OCI-LY7 (cell line): ENCODE data around the gene RBM20. TPM values are rescaled to one million over a fixed set of nuclear protein-coding genes. Genes with fewer than 3 reads are reported as not detected.

Experiments
- BruUV-seq: library from RNA; stranded (reverse); fragments of 400-500 nt; replicated peaks from 2 replicates; lab custom pipeline; 2021; lab: Mats Ljungman, UMichigan
- CTCF ChIA-PET: fragments of 300-600 bp; sonication (Branson Sonifier 250); formaldehyde crosslinking; loops from one replicate; lab custom pipeline; 2022; ENCODE audit warnings: antibody characterized with exemption; ENCODE audit not compliant: unreplicated experiment; lab: Charles Lee
- POLR2A ChIA-PET: fragments of 300-600 bp; sonication (Branson Sonifier 250); formaldehyde crosslinking; loops from one replicate; lab custom pipeline; 2022; ENCODE audit warnings: antibody characterized with exemption; lab: Charles Lee
- DNase-seq: peaks from one replicate; pipeline ENCODE4 v3.0.0-alpha.2; 2015; ENCODE audit warnings: low spot score
- H2AFZ ChIP-seq: fragments of 200-600 bp; sonication (generic), shearing (Covaris generic); 2 replicates; pipeline ENCODE4 v1.6.1; 2014; ENCODE audit warnings: mild to moderate bottlenecking, antibody characterized with exemption, low read length, moderate library complexity
- H3K27ac ChIP-seq: fragments of 200-600 bp; sonication (generic); 2 replicates; pipeline ENCODE4 v1.5.1; 2014; ENCODE audit warnings: mixed run types, low read depth, mild to moderate bottlenecking, moderate library complexity, low read length, inconsistent platforms; ENCODE audit not compliant: poor library complexity, severe bottlenecking
- H3K36me3 ChIP-seq: fragments of 200-600 bp; sonication (generic); 2 replicates; pipeline ENCODE4 v1.6.1; 2014; ENCODE audit warnings: mild to moderate bottlenecking, antibody characterized with exemption, low read length, moderate library complexity, mixed read lengths; ENCODE audit not compliant: insufficient read depth
- H3K4me1 ChIP-seq: fragments of 200-600 bp; sonication (generic); 2 replicates; pipeline ENCODE4 v1.5.1; 2014; ENCODE audit warnings: mild to moderate bottlenecking, low read length; ENCODE audit not compliant: insufficient read depth, poor library complexity, severe bottlenecking
- H3K4me2 ChIP-seq: fragments of 200-600 bp; sonication (generic); 2 replicates; pipeline ENCODE4 v1.6.1; 2014; ENCODE audit warnings: mild to moderate bottlenecking, low read length
- H3K4me3 ChIP-seq: fragments of 200-600 bp; sonication (generic); 2 replicates; pipeline ENCODE4 v1.5.1; 2014; ENCODE audit warnings: mild to moderate bottlenecking, low read depth, low read length; ENCODE audit not compliant: poor library complexity, severe bottlenecking
- H3K79me2 ChIP-seq: fragments of 200-600 bp; sonication (generic); 2 replicates; pipeline ENCODE4 v1.6.1; 2016; ENCODE audit warnings: low read depth, mild to moderate bottlenecking, low read length, moderate library complexity, mixed read lengths; ENCODE audit not compliant: insufficient read depth
- H3K9me2 ChIP-seq: fragments of 200-600 bp; sonication (generic); 2 replicates; pipeline ENCODE4 v1.6.1; 2016; ENCODE audit warnings: mild to moderate bottlenecking, low read length, mixed read lengths; ENCODE audit not compliant: insufficient read depth
- H3K9me3 ChIP-seq: fragments of 200-600 bp; sonication (generic); 2 replicates; pipeline ENCODE4 v1.6.1; 2014; ENCODE audit warnings: mild to moderate bottlenecking, mixed run types, low read length, mixed read lengths
- H4K20me1 ChIP-seq: fragments of 200-600 bp; sonication (generic); 2 replicates; pipeline ENCODE4 v1.6.1; 2014; ENCODE audit warnings: mild to moderate bottlenecking, antibody characterized with exemption, low read length, moderate library complexity, mixed read lengths; ENCODE audit not compliant: insufficient read depth
- EZH2phosphoT487 ChIP-seq: fragments of 200-600 bp; sonication (generic); IDR thresholded peaks from 2 replicates; pipeline ENCODE4 v1.6.1; 2018; ENCODE audit warnings: low read depth, borderline replicate concordance, mild to moderate bottlenecking, mixed run types, antibody characterized with exemption, low read length, moderate library complexity, mixed read lengths
- intact Hi-C: fragments of 100-400 bp; cut with micrococcal nuclease; formaldehyde crosslinking; loops from one replicate; pipeline ENCODE4 v1.10.0; 2022; ENCODE audit not compliant: unreplicated experiment
- total RNA-seq, 2 experiments: library from RNA; depleted of rRNA in 1 of 2; stranded (reverse); fragments of >200 nt in 1 of 2; shearing (Covaris generic) in 1 of 2; gene quantifications; 2 replicates each; pipeline ENCODE4 v1.2.3, GENCODE V29; 2014 to 2022
- TF ChIP-seq, protein P1 (sequence below): fragments of 200-600 bp; sonication (generic); conservative IDR thresholded peaks from 2 replicates; pipeline ENCODE4 v1.5.1; 2014; ENCODE audit warnings: mild to moderate bottlenecking, antibody characterized with exemption, low read length, moderate library complexity, mixed read lengths

Gene RBM20
- total RNA-seq, 2 experiments from 2014 or later, result 0.35 to 1.0 TPM

GRCh38 chr10:110625356-110625894 is 18.7 kb upstream of the RBM20 start:
- intact Hi-C loops, result no loop called here
- H3K9me2 ChIP-seq, result no peaks in the 10 kb centered on the region
- ChIA-PET CTCF (no interaction called here), POLR2A (no interaction called here)
- no peak overlapping the region for H3K4me3 ChIP-seq
- H2AFZ ChIP-seq, result no peak overlapping the region
- H3K79me2 ChIP-seq, result no peaks in the 10 kb centered on the region
- no peak for TF ChIP-seq EZH2phosphoT487
- TF ChIP-seq, protein P1, sequence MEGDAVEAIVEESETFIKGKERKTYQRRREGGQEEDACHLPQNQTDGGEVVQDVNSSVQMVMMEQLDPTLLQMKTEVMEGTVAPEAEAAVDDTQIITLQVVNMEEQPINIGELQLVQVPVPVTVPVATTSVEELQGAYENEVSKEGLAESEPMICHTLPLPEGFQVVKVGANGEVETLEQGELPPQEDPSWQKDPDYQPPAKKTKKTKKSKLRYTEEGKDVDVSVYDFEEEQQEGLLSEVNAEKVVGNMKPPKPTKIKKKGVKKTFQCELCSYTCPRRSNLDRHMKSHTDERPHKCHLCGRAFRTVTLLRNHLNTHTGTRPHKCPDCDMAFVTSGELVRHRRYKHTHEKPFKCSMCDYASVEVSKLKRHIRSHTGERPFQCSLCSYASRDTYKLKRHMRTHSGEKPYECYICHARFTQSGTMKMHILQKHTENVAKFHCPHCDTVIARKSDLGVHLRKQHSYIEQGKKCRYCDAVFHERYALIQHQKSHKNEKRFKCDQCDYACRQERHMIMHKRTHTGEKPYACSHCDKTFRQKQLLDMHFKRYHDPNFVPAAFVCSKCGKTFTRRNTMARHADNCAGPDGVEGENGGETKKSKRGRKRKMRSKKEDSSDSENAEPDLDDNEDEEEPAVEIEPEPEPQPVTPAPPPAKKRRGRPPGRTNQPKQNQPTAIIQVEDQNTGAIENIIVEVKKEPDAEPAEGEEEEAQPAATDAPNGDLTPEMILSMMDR, result no peak
- no peak for DNase-seq
- 0 out of 2 replicates have a peak, but pooled peaks cover 8% of the 10 kb centered on the region for H3K9me3 ChIP-seq
- no peak overlapping the region for H3K27ac ChIP-seq
- no peaks in the 10 kb centered on the region for H4K20me1 ChIP-seq
- no peaks in the 10 kb centered on the region for H3K36me3 ChIP-seq
- H3K4me2 ChIP-seq, result no peak overlapping the region
- no peaks in the 10 kb centered on the region for H3K4me1 ChIP-seq
- no TSS peak for BruUV-seq

DNA sequence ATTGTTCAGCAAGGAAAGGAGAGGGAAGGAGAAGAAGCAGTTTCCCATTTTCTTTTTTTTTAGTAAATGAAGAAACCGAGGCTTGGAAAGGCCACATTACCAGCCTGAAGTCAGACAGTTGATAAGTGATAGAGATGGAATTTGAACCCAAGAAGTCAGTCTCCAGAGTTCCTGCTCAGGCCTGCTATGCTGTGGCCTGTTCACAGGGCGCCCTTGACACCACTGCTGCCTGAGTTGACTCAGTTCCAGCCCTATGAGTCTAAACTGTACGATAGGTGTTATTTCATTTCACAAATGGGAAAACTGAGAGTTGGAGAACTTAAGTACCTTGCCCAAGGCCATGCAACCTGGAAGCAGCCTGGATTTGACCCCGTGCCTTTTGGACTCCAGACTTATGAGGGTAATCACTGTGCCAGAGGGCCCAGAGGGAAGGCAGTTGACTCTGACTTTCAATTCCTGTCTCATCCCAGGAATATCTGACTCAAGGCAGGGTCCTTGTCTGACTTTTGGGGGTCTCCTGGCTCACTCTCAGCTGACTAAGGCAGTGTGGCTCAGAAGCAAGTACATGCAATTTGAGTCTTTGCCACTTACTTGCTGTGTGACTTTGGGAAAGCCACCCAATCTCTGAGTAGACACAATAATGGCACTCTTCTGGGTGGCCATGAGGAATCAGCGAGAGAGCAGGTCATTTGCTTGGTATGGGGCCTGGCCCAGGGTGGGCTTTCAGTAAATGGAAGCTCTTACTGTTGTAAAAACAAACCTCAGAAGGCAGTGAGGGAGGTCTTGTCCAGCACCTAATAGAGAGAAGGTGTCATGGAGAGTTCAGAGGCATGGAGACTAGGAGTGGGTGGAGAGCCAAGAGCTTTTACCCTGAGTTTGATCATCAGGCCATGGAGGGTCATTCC is 17.9 kb upstream of the RBM20 start:
- TF ChIP-seq, protein P1, result no peak
- TF ChIP-seq EZH2phosphoT487, result no peak
- no peak overlapping the region for H3K4me3 ChIP-seq
- H3K79me2 ChIP-seq, result no peaks in the 10 kb centered on the region
- ChIA-PET POLR2A (interaction anchor here (0.9 kb wide), 1 partner anchor 16 kb away, joined by 3 read pairs; no protein-coding TSS in a partner anchor), CTCF (interaction anchor here (0.6 kb wide), 1 partner anchor 18 kb away, joined by 3 read pairs; the partner anchor contains the start of gene RBM20)
- intact Hi-C loops, result no loop called here
- 0 out of 2 replicates have a peak, but pooled peaks cover 8% of the 10 kb centered on the region for H3K9me3 ChIP-seq
- no peak overlapping the region for H3K4me2 ChIP-seq
- no TSS peak for BruUV-seq
- no peaks in the 10 kb centered on the region for H3K4me1 ChIP-seq
- no peaks in the 10 kb centered on the region for H3K36me3 ChIP-seq
- H2AFZ ChIP-seq, result no peak overlapping the region
- H3K27ac ChIP-seq, result no peak overlapping the region
- no peaks in the 10 kb centered on the region for H3K9me2 ChIP-seq
- no peaks in the 10 kb centered on the region for H4K20me1 ChIP-seq
- DNase-seq, result no peak
